Endometrial microvascular endothelial cells (primary cell): ENCODE results near the gene GPX6. TPM values are rescaled to one million over a fixed set of nuclear protein-coding genes. Genes with fewer than 3 reads are reported as not detected.
"Not testable (repeated sequence)": the region's sequence is repeated elsewhere in the genome, so short reads cannot be mapped to it uniquely, and the experiment has no call there.

ENCODE experiments used
- in situ Hi-C: cut with HindIII; loops from 2 replicates; pipeline ENCODE4 v1.10.0; 2017; ENCODE audit warnings: low sequenced_read_pairs, low pct_unique_long_range_greater_than_20kb; ENCODE audit errors: inconsistent ontology term
- total RNA-seq: library from RNA; depleted of rRNA; stranded (reverse); fragments of >200 nt; gene quantifications from one replicate; pipeline ENCODE4 v1.2.3, GENCODE V29; 2015; ENCODE audit errors: inconsistent ontology term

The GPX6 gene
- total RNA-seq, result not detected

GRCh38 chr6:28515676-28516075 is at the start of gene GPX6:
TSS of gene GPX6 (minus strand) at chr6:28515793. CDS start at chr6:28515743, 50 bp downstream.
- in situ Hi-C loops, result no loop called here

DNA sequence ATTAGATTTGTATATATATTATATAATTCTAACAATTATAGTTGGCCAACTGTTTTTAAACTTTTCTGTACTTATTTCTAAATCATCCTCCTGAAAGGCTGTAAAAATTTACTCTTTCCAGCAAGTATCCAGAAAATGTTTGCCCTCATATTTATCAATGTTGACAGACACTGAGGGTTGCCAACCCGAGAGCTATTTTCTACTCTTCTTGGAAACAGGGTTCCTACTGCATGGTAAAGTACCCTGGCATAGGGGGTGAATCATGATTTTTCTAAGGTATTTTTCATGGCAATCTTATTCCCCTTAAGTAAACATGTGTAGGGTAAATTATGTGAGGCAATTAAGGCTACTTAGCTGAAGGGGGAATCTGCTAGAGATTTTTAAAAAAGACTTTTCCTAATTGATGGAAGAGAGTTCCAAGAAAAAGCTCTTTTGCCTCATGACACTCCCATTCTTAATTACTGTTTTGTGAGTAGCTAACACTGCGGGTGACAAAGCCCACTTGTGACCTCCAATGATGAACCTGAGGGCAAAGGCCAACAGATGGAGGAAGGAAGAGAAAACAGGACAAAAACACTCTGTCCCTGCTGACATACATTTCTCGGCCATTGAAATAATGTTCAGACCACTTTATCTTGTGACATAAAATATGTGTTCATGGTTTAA is 48.0 kb upstream of the GPX6 start:
- in situ Hi-C loops, result no loop called here

GRCh38 chr6:28558629-28559028 is 43.0 kb upstream of the GPX6 start:
- in situ Hi-C loops, result no loop called here

GRCh38 chr6:28555136-28555535 is 39.5 kb upstream of the GPX6 start:
- in situ Hi-C loops, result no loop called here

- in situ Hi-C loops, result no loop called here
Measured at GRCh38 chr6:28553986-28554881, 38.6 kb upstream of the GPX6 start.

DNA sequence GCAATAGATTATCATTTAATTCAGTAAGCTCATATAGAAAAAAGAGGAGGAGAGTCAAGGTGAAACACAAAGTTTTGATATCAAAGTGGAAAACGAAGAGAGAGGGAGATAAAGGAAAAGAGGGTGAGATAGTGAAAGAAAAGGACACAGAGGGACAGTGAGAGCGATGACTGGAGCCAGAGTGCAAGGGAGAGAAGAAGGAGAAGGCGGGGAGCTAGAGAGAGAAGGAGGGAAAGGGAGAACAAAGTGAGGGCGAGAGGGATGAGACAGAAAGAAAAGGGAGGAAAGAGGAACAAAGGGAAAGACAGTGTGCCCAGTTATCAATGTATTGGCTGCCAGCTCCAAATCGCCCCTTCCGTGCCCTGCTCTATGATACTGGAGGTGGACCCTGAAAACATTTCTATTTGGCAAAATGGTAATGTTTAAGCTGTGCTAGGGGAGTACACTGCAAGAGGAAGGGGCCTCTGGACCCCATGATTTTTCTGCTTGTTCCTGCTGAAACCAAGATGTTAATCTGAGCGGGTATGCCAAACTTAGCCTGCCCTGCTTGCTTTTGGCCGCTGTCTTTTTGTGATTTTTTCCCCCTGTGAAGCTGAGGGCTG is 37.9 kb upstream of the GPX6 start:
- in situ Hi-C loops, result no loop called here

- in situ Hi-C loops, result no loop called here
Measured at GRCh38 chr6:28551891-28552666, 36.5 kb upstream of the GPX6 start.

DNA sequence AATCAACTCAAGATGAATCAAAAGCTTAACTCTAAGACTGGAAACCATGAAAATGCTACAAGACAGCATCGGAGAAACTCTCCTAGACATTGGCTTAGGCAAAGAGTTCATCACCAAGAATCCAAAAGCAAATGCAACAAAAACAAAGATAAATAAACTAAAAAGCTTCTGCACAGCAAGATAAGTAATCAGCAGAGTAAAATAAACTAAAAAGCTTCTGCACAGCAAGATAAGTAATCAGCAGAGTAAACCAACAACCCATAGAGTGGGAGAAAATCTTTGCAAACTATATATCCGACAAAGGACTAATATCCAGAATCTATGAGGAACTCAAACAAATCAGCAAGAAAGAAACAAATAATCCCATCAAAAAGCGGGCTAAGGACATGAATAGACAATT is 31.4 kb upstream of the GPX6 start:
- in situ Hi-C loops, result not testable (repeated sequence)

DNA sequence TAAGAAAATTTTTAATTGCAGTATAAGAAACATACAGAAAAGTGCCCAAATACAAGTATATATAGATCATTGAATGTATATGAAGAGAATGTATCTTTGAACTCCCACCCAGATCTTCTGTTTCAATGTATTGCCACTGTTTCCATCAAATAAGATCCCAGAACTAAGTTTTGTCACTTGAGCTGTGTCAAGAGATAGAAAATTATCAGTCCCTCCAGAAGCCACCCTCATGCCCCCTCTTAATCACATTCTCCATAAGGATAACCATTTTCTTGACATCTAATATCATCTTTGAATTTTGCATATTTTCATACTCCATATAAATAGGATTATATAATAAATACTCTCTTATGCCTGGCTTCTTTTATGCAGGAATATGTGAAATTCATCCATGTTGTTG is 30.4 kb upstream of the GPX6 start:
- in situ Hi-C loops, result no loop called here

DNA sequence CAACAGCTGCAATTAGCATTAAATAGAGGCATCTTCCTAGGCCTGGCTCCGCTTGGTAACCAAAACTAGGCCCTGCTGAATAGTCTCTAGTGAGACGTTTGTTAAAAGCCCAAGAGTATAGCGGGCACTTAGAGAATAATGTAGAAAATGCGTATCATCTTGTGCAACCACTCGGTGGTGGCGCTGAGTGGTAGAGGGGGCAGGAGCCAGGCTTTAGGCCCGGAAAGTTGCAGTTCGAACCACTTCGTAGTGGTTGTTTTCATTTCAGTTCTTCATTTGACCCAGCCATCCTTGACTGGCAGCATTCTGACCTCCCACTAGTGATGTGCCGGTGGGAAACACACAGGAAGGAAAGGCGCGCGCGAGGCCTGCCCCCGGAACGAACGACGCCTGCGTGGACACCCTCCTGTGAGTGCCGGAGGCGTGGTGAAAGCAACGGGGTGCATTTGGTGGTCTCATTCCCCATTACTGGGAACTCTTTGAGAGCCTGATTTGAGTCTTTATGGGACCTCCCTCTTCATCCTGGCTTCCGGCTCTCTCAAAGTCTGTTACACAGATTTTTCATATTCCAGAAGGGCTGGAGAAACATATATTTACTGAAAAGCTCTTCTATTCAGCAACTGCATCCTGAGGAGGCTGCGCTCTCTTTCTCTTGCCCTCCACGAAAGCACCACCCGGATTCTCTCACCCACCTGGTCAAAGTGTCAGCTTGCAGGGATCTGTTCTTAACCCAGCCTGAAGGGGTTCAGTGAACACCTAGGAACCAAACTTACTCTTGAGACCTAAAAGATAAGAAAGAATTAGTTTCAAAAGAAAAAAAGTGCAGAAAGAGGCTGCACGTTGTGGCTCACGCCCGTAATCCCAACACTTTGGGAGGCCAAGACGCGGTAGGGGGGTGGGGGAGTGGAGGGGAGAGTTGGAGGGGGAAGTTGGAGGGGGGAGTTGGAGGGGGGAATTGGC is 28.3 kb upstream of the GPX6 start:
- in situ Hi-C loops, result no loop called here

GRCh38 chr6:28542440-28543296 is 27.1 kb upstream of the GPX6 start:
- in situ Hi-C loops, result no loop called here

GRCh38 chr6:28541996-28542395 is 26.4 kb upstream of the GPX6 start:
- in situ Hi-C loops, result no loop called here

- in situ Hi-C loops, result no loop called here
Measured at GRCh38 chr6:28537509-28538140, 22.0 kb upstream of the GPX6 start.

DNA sequence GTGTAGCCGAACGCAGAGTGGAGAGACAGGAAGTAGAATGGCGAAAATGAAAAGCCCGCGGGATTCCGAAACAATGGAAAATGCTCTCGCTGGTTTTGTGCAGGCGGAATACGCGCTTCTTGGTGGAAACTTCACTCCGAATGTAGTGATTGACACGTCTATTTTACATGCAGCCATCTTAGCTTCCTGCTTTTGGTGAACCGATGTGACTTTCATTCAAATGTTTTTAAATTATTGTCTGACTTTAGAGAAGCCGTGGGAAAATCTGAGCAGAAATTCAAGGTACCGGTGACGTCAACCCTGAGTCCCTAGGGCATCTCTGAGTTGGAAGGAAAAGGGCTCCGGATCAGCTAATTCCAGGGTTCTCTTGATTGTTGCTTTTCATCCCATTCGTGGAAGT is 21.5 kb upstream of the GPX6 start:
- in situ Hi-C loops, result no loop called here

DNA sequence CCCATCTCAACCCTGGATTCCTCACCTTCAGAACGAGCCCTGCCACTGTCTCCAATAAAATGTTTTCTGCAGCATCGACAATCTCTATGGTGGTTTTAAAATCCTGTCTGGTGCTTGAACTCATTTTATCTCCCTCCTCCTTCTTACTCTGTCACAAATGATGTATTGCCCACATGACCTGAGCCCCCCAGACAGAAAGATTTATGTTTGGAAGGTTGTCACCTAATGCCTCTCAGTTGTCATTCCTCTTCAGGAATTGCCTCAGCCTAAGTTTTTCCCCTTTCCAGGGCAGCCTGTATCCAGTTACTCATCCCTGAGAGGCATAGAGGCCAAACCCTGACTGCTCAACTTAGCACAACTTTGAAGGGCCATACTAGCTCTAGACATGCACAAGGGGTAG is 19.3 kb upstream of the GPX6 start:
- in situ Hi-C loops, result no loop called here

- in situ Hi-C loops, result no loop called here
Measured at GRCh38 chr6:28534306-28534705, 18.7 kb upstream of the GPX6 start.
